Measurements from ENCODE around the gene MYO1D.

Gene MYO1D

GRCh38 chr17:32520737-32521404 is 356.1 kb downstream of the MYO1D start:
- Histone ChIP-seq H2AFZ (ENCODE audit: low read depth) (no peak overlapping the region), H3K4me3 (IDR thresholded peaks at IDR 0.05; ENCODE audit: insufficient read depth, low read depth, low read length) (no peak overlapping the region), H3K27me3 (ENCODE audit: insufficient read depth, low read depth) (no peaks in the 10 kb centered on the region), H3K27ac (no peak overlapping the region), H3K4me1 (ENCODE audit: low read depth, poor library complexity, severe bottlenecking) (peaks cover 37% of the 10 kb centered on the region), H3K9ac (no peak overlapping the region), H3K79me2 (ENCODE audit: insufficient read depth, low read depth) (no peaks in the 10 kb centered on the region), H3K36me3 (ENCODE audit: insufficient read depth) (no peaks in the 10 kb centered on the region), H3K4me2 (no peak overlapping the region), H4K20me1 (ENCODE audit: insufficient read depth) (no peaks in the 10 kb centered on the region)
- TF ChIP-seq, protein P1, sequence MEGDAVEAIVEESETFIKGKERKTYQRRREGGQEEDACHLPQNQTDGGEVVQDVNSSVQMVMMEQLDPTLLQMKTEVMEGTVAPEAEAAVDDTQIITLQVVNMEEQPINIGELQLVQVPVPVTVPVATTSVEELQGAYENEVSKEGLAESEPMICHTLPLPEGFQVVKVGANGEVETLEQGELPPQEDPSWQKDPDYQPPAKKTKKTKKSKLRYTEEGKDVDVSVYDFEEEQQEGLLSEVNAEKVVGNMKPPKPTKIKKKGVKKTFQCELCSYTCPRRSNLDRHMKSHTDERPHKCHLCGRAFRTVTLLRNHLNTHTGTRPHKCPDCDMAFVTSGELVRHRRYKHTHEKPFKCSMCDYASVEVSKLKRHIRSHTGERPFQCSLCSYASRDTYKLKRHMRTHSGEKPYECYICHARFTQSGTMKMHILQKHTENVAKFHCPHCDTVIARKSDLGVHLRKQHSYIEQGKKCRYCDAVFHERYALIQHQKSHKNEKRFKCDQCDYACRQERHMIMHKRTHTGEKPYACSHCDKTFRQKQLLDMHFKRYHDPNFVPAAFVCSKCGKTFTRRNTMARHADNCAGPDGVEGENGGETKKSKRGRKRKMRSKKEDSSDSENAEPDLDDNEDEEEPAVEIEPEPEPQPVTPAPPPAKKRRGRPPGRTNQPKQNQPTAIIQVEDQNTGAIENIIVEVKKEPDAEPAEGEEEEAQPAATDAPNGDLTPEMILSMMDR (conservative IDR thresholded peaks at IDR 0.05; ENCODE audit: low read depth, low read length) = no peak

GRCh38 chr17:32520104-32520701 is 356.7 kb downstream of the MYO1D start:
- no peaks in the 10 kb centered on the region for H3K27me3 ChIP-seq (ENCODE audit: insufficient read depth, low read depth)
- peaks cover 34% of the 10 kb centered on the region for H3K4me1 ChIP-seq (ENCODE audit: low read depth, poor library complexity, severe bottlenecking)
- no peak overlapping the region for H3K27ac ChIP-seq
- H2AFZ ChIP-seq (ENCODE audit: low read depth) = no peak overlapping the region
- TF ChIP-seq, protein P1 (conservative IDR thresholded peaks at IDR 0.05; ENCODE audit: low read depth, low read length) = no peak
- H3K4me2 ChIP-seq = no peak overlapping the region
- H4K20me1 ChIP-seq (ENCODE audit: insufficient read depth) = no peaks in the 10 kb centered on the region
- no peak overlapping the region for H3K4me3 ChIP-seq (IDR thresholded peaks at IDR 0.05; ENCODE audit: insufficient read depth, low read depth, low read length)
- H3K79me2 ChIP-seq (ENCODE audit: insufficient read depth, low read depth) = no peaks in the 10 kb centered on the region
- no peaks in the 10 kb centered on the region for H3K36me3 ChIP-seq (ENCODE audit: insufficient read depth)
- H3K9ac ChIP-seq = no peak overlapping the region

DNA sequence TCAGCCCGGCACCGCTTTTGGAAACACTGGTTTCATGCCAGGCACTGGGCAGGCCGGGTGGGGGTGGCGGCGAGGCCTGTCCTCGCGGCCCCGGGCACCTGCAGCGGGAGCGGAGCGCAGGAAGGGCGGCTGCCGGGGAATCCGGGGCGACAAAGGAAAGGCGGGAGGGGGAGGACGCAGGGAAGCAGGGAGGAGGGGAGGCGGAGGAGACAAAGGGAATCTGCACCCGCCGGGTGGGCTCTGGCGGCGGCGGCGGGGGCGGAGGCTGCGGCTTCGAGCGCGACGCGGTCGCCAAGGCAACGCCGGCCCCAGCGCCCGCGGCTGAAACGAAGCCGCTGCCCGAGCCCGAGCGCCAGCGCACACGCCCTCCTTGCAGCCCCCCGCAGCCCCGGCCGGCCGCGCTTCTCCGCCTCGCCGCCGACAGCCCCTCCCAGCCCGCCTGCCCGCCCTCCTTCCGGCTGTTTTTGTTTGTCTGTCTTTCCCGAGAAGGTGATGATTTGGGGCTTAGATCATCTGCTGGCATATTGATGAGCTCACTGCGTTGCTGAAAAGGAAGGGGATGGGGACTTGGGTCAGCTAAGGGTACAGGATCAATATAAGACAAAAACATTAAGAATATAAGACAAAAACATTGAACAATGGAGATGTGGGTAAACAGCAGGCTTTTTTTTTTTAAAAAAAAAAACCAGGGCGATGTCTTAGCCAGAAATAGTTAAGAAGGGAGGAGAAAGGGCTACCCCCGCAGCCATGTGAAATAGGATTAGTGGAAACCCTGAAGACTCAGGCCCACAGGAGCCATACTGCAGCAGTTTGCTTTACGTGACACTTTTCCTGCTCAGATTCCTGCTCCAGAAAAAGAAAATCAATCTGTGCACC is 357.5 kb downstream of the MYO1D start:
- no peaks in the 10 kb centered on the region for H3K27me3 ChIP-seq (ENCODE audit: insufficient read depth, low read depth)
- H3K79me2 ChIP-seq (ENCODE audit: insufficient read depth, low read depth) = no peaks in the 10 kb centered on the region
- no peak overlapping the region for H3K27ac ChIP-seq
- no peak overlapping the region for H3K9ac ChIP-seq
- no peaks in the 10 kb centered on the region for H3K36me3 ChIP-seq (ENCODE audit: insufficient read depth)
- TF ChIP-seq, protein P1 (conservative IDR thresholded peaks at IDR 0.05; ENCODE audit: low read depth, low read length) = no peak
- no peak overlapping the region for H2AFZ ChIP-seq (ENCODE audit: low read depth)
- peaks cover 34% of the 10 kb centered on the region for H3K4me1 ChIP-seq (ENCODE audit: low read depth, poor library complexity, severe bottlenecking)
- H3K4me3 ChIP-seq (IDR thresholded peaks at IDR 0.05; ENCODE audit: insufficient read depth, low read depth, low read length) = no peak overlapping the region
- H3K4me2 ChIP-seq = no peak overlapping the region
- H4K20me1 ChIP-seq (ENCODE audit: insufficient read depth) = no peaks in the 10 kb centered on the region

GRCh38 chr17:32518646-32519227 is 358.2 kb downstream of the MYO1D start:
- Histone ChIP-seq H3K4me2 (no peak overlapping the region), H3K9ac (no peak overlapping the region), H4K20me1 (ENCODE audit: insufficient read depth) (no peaks in the 10 kb centered on the region), H2AFZ (ENCODE audit: low read depth) (no peak overlapping the region), H3K4me1 (ENCODE audit: low read depth, poor library complexity, severe bottlenecking) (peaks cover 30% of the 10 kb centered on the region), H3K4me3 (IDR thresholded peaks at IDR 0.05; ENCODE audit: insufficient read depth, low read depth, low read length) (no peak overlapping the region), H3K79me2 (ENCODE audit: insufficient read depth, low read depth) (no peaks in the 10 kb centered on the region), H3K36me3 (ENCODE audit: insufficient read depth) (no peaks in the 10 kb centered on the region), H3K27me3 (ENCODE audit: insufficient read depth, low read depth) (no peaks in the 10 kb centered on the region), H3K27ac (no peak overlapping the region)
- TF ChIP-seq, protein P1 (conservative IDR thresholded peaks at IDR 0.05; ENCODE audit: low read depth, low read length) = no peak
